Uterus (tissue), 4 donors: ENCODE results near the gene FXYD6. TPM values are rescaled to one million over a fixed set of nuclear protein-coding genes. Genes with fewer than 3 reads are reported as not detected.

Experiments used
- DNase-seq, 2 donors: peaks; one replicate each; pipeline ENCODE4 v3.0.0-alpha.2; 2019 to 2020
- H3K27ac ChIP-seq, 2 donors: fragments of 200-600 bp; sonication (generic); 1 replicate in 1 of 2; 2 replicates in 1 of 2; pipeline ENCODE4 v1.5.1; 2016 to 2018
- H3K27me3 ChIP-seq, 2 donors: fragments of 200-600 bp; sonication (generic); one replicate each; pipeline ENCODE4 v1.5.1; 2018 to 2019; ENCODE audit warnings: control low read depth in 1 of 2
- H3K36me3 ChIP-seq, 2 donors: fragments of 200-600 bp; sonication (generic); one replicate each; pipeline ENCODE4 v1.5.1; 2019; ENCODE audit warnings: control low read depth in 1 of 2
- H3K4me1 ChIP-seq, 2 donors: fragments of 200-600 bp; sonication (generic); one replicate each; pipeline ENCODE4 v1.5.1; 2018 to 2019; ENCODE audit warnings: control low read depth in 1 of 2
- H3K4me3 ChIP-seq, 2 donors: fragments of 200-600 bp; sonication (generic); 1 replicate in 1 of 2; 2 replicates in 1 of 2; pipeline ENCODE4 v1.5.1; 2018 to 2019; ENCODE audit warnings: mild to moderate bottlenecking in 1 of 2
- H3K9me3 ChIP-seq, 2 donors: fragments of 200-600 bp; sonication (generic); one replicate each; pipeline ENCODE4 v1.5.1; 2019; ENCODE audit warnings: control low read depth in 1 of 2
- CTCF ChIP-seq, 4 experiments: fragments of 200-600 bp in 2 of 4; fragments of 450-650 bp in 2 of 4; sonication (generic) in 2 of 4; IDR thresholded peaks; one replicate each; pipeline ENCODE4 v1.5.1; 2016 to 2019; ENCODE audit warnings: antibody characterized with exemption in 4 of 4, mild to moderate bottlenecking in 2 of 4, moderate library complexity in 1 of 4
- POLR2A ChIP-seq, 2 donors: fragments of 450-650 bp; IDR thresholded peaks; one replicate each; pipeline ENCODE4 v1.6.1; 2016; ENCODE audit warnings: antibody characterized with exemption in 2 of 2, mild to moderate bottlenecking in 1 of 2, moderate library complexity in 1 of 2
- intact Hi-C: fragments of 100-400 bp; cut with DNase I; formaldehyde crosslinking; loops from one replicate; pipeline ENCODE4 v1.15.1; 2023; ENCODE audit warnings: low total_unique reads
- total RNA-seq, 4 donors: library from RNA; depleted of rRNA in 3 of 4; stranded (reverse); fragments of >200 nt in 3 of 4; gene quantifications; one replicate each; pipeline versions ENCODE4 v1.1.0 to v1.2.4, GENCODE V29; 2014 to 2023
- donor health status: DM: yes; HTN: yes; CAD: no.

The FXYD6 gene
- total RNA-seq, 4 donors from 2014 or later: 85.3 to 307 (median 192) TPM

- no peaks in the 10 kb centered on the region for H3K9me3 ChIP-seq
- TF ChIP-seq POLR2A (IDR thresholded peaks at IDR 0.05): no peak
- TF ChIP-seq CTCF (IDR thresholded peaks at IDR 0.05): no peak
- no peaks in the 10 kb centered on the region for H3K36me3 ChIP-seq
- peaks cover 0 to 6% of the 10 kb centered on the region in 2 donors for H3K4me1 ChIP-seq
- peak overlapping the region in 1 of 2 donors; percentile 73 for H3K27ac ChIP-seq
- intact Hi-C loops: loop anchor here (10.0 kb wide), 1 partner anchor 393 kb away; no protein-coding TSS in a partner anchor
- H3K4me3 ChIP-seq: no peak overlapping the region
- DNase-seq: no peak
- no peaks in the 10 kb centered on the region for H3K27me3 ChIP-seq
Measured at GRCh38 chr11:117818041-117818873, 58.2 kb downstream of the FXYD6 start.

- Histone ChIP-seq H3K27ac (peak overlapping the region; percentile 63 to 73), H3K4me1 (peaks cover 0 to 6% of the 10 kb centered on the region in 2 donors), H3K36me3 (no peaks in the 10 kb centered on the region), H3K4me3 (peak overlapping the region in 1 of 2 donors; percentile 18), H3K27me3 (no peaks in the 10 kb centered on the region), H3K9me3 (no peaks in the 10 kb centered on the region)
- TF ChIP-seq CTCF (IDR thresholded peaks at IDR 0.05) (peak; percentile 96 to 100 (median 99)), POLR2A (IDR thresholded peaks at IDR 0.05) (no peak)
- peak; percentile 84 to 91 for DNase-seq
- intact Hi-C loops: loop anchor here (10.0 kb wide), 1 partner anchor 393 kb away; no protein-coding TSS in a partner anchor
Measured at GRCh38 chr11:117817368-117818040, 59.0 kb downstream of the FXYD6 start.

- H3K9me3 ChIP-seq: no peaks in the 10 kb centered on the region
- H3K4me1 ChIP-seq: peaks cover 0 to 6% of the 10 kb centered on the region in 2 donors
- no peak overlapping the region for H3K4me3 ChIP-seq
- H3K27me3 ChIP-seq: no peaks in the 10 kb centered on the region
- intact Hi-C loops: loop anchor here (10.0 kb wide), 1 partner anchor 392 kb away; no protein-coding TSS in a partner anchor
- no peaks in the 10 kb centered on the region for H3K36me3 ChIP-seq
- H3K27ac ChIP-seq: peak overlapping the region; percentile 63 to 73
- DNase-seq: no peak
- no peak for TF ChIP-seq POLR2A (IDR thresholded peaks at IDR 0.05)
- TF ChIP-seq CTCF (IDR thresholded peaks at IDR 0.05): no peak
Measured at GRCh38 chr11:117816846-117817367, 59.6 kb downstream of the FXYD6 start.

- TF ChIP-seq POLR2A (IDR thresholded peaks at IDR 0.05) (no peak), CTCF (IDR thresholded peaks at IDR 0.05) (peak in 1 of 4 experiments; percentile 10)
- H3K4me3 ChIP-seq: no peak overlapping the region
- intact Hi-C loops: loop anchor here (10.0 kb wide), 1 partner anchor 391 kb away; no protein-coding TSS in a partner anchor
- peaks cover 0 to 6% of the 10 kb centered on the region in 2 donors for H3K4me1 ChIP-seq
- no peaks in the 10 kb centered on the region for H3K9me3 ChIP-seq
- no peaks in the 10 kb centered on the region for H3K27me3 ChIP-seq
- peak in 1 of 2 donors; percentile 60 for DNase-seq
- peak overlapping the region; percentile 63 to 73 for H3K27ac ChIP-seq
- H3K36me3 ChIP-seq: no peaks in the 10 kb centered on the region
Measured at GRCh38 chr11:117816151-117816741, 60.2 kb downstream of the FXYD6 start.
